Omental fat pad (tissue), 4 donors: Measurements from ENCODE around the gene PLXNA4. TPM values are rescaled to one million over a fixed set of nuclear protein-coding genes. Genes with fewer than 3 reads are reported as not detected.
A peak's percentile ranks its signal among the peaks of the same experiment; 100 is the strongest.

Source experiments
- ATAC-seq: fragments of 150-250 bp; one replicate; pipeline ENCODE4 v1.9.1; 2016; ENCODE audit warnings: mild to moderate bottlenecking, moderate library complexity; ENCODE audit not compliant: low FRiP score
- DNase-seq: peaks from one replicate; pipeline ENCODE4 v3.0.0-alpha.2; 2019; ENCODE audit warnings: low spot score
- CTCF ChIP-seq, 3 donors: fragments of 450-650 bp; IDR thresholded peaks; one replicate each; pipeline ENCODE4 v1.5.1; 2016 to 2017; ENCODE audit warnings: antibody characterized with exemption in 3 of 3, mild to moderate bottlenecking in 3 of 3, moderate library complexity in 2 of 3
- total RNA-seq, 4 donors: library from RNA; depleted of rRNA; stranded (reverse); fragments of >200 nt; gene quantifications; one replicate each; pipeline ENCODE4 v1.1.0, GENCODE V29; 2016

Gene PLXNA4
- total RNA-seq, 4 donors from 2014 or later, result 31.4 to 111 (median 41.9) TPM

GRCh38 chr7:132386201-132386681 lies 190.0 kb downstream of the PLXNA4 start:
- no peak for DNase-seq
- peak; percentile 35 for ATAC-seq
- no peak for TF ChIP-seq CTCF (IDR thresholded peaks at IDR 0.05)

- TF ChIP-seq CTCF (IDR thresholded peaks at IDR 0.05), result no peak
- ATAC-seq (no peak), DNase-seq (no peak)
Observed at GRCh38 chr7:132383962-132384361, 192.3 kb downstream of the PLXNA4 start.

- TF ChIP-seq CTCF (IDR thresholded peaks at IDR 0.05), result no peak
- DNase-seq, result no peak
- no peak for ATAC-seq
Observed at GRCh38 chr7:132381742-132382472, 194.4 kb downstream of the PLXNA4 start.

GRCh38 chr7:132380059-132380458 lies 196.2 kb downstream of the PLXNA4 start:
- TF ChIP-seq CTCF (IDR thresholded peaks at IDR 0.05), result no peak
- peak; percentile 79 for ATAC-seq
- no peak for DNase-seq

- no peak for TF ChIP-seq CTCF (IDR thresholded peaks at IDR 0.05)
- no peak for ATAC-seq
- DNase-seq, result no peak
Observed at GRCh38 chr7:132379292-132379691, 197.0 kb downstream of the PLXNA4 start.

- TF ChIP-seq CTCF (IDR thresholded peaks at IDR 0.05), result no peak
- ATAC-seq (peak; percentile 16), DNase-seq (no peak)
Observed at GRCh38 chr7:132377703-132378584, 198.3 kb downstream of the PLXNA4 start.
